Activated CD8-positive, alpha-beta T cell treated with anti-CD3 and anti-CD28 coated beads for 36 hours (primary cell): Measurements from ENCODE around the gene MBD5. TPM values are rescaled to one million over a fixed set of nuclear protein-coding genes. Genes with fewer than 3 reads are reported as not detected.

ENCODE experiments used
- ATAC-seq: fragments of 200-7000 bp; cut with Tn5 transposase; one replicate; pipeline ENCODE4 v1.10.0; 2021; ENCODE audit warnings: mild to moderate bottlenecking, moderate library complexity
- CTCF ChIA-PET: fragments of 350-600 bp; sonication (Branson Sonifier 250); formaldehyde crosslinking; loops from one replicate; lab custom pipeline; 2021; ENCODE audit warnings: antibody characterized with exemption; lab: Charles Lee
- POLR2A ChIA-PET: fragments of 350-600 bp; sonication (Branson Sonifier 250); formaldehyde crosslinking; loops from one replicate; lab custom pipeline; 2021; ENCODE audit warnings: antibody characterized with exemption; lab: Charles Lee
- DNase-seq: peaks from one replicate; pipeline ENCODE4 v3.0.0-alpha.2; 2020
- H3K27ac Mint-ChIP-seq: one replicate; pipeline ENCODE4 v1.8.0; 2021; ENCODE audit warnings: mild to moderate bottlenecking, mixed read lengths
- H3K27me3 Mint-ChIP-seq: one replicate; pipeline ENCODE4 v1.8.0; 2021; ENCODE audit warnings: mixed read lengths
- H3K36me3 Mint-ChIP-seq: one replicate; pipeline ENCODE4 v1.8.0; 2021; ENCODE audit warnings: low read depth, mixed read lengths
- H3K4me1 Mint-ChIP-seq: one replicate; pipeline ENCODE4 v1.8.0; 2021; ENCODE audit warnings: low read depth, mixed read lengths
- H3K4me3 Mint-ChIP-seq: one replicate; pipeline ENCODE4 v1.8.0; 2021; ENCODE audit warnings: mild to moderate bottlenecking, moderate library complexity, mixed read lengths
- H3K9me3 Mint-ChIP-seq: one replicate; pipeline ENCODE4 v1.8.0; 2021; ENCODE audit warnings: mixed read lengths
- intact Hi-C: fragments of 100-400 bp; cut with micrococcal nuclease; formaldehyde crosslinking; loops from one replicate; pipeline ENCODE4 v1.10.0; 2022
- total RNA-seq, 2 experiments: library from RNA; stranded (reverse); gene quantifications; one replicate each; pipeline ENCODE4 v1.2.3, GENCODE V29; 2021
- TF ChIP-seq, protein P1 (sequence below): fragments of 200-600 bp; IDR thresholded peaks from one replicate; pipeline ENCODE4 v1.8.0; 2022; ENCODE audit warnings: antibody characterized with exemption, mild to moderate bottlenecking

Gene MBD5
- total RNA-seq, 2 experiments from 2014 or later = 16.6 to 17.9 TPM

DNA sequence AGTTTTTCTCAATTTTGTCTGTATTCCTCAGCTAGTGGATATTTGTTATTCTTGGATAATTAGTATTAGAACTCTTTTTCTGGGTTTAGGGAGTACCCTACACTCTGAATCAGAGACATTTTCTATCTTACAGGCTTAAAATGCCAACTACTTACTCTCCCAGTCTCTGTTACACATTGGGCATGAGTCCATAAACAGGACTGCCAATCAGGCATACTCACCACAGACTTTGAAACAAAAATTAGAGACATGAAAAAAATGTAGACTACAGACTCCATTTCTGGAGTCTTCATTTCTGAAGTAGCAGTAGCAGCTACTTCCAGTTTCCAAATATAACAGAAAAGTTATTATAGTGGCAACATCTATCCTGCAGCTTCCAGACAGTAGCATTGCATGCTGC, 279.7 kb downstream of the MBD5 start:
- TF ChIP-seq, protein P1, sequence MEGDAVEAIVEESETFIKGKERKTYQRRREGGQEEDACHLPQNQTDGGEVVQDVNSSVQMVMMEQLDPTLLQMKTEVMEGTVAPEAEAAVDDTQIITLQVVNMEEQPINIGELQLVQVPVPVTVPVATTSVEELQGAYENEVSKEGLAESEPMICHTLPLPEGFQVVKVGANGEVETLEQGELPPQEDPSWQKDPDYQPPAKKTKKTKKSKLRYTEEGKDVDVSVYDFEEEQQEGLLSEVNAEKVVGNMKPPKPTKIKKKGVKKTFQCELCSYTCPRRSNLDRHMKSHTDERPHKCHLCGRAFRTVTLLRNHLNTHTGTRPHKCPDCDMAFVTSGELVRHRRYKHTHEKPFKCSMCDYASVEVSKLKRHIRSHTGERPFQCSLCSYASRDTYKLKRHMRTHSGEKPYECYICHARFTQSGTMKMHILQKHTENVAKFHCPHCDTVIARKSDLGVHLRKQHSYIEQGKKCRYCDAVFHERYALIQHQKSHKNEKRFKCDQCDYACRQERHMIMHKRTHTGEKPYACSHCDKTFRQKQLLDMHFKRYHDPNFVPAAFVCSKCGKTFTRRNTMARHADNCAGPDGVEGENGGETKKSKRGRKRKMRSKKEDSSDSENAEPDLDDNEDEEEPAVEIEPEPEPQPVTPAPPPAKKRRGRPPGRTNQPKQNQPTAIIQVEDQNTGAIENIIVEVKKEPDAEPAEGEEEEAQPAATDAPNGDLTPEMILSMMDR = no peak
- peaks cover 5% of the 10 kb centered on the region for H3K36me3 Mint-ChIP-seq
- CTCF ChIA-PET = no interaction called here
- DNase-seq (no peak), ATAC-seq (no peak)
- POLR2A ChIA-PET = no interaction called here
- intact Hi-C loops = no loop called here
- no peak overlapping the region for H3K4me3 Mint-ChIP-seq
- H3K27ac Mint-ChIP-seq = no peak overlapping the region
- no peaks in the 10 kb centered on the region for H3K9me3 Mint-ChIP-seq
- H3K4me1 Mint-ChIP-seq = no peaks in the 10 kb centered on the region
- H3K27me3 Mint-ChIP-seq = no peaks in the 10 kb centered on the region

DNA sequence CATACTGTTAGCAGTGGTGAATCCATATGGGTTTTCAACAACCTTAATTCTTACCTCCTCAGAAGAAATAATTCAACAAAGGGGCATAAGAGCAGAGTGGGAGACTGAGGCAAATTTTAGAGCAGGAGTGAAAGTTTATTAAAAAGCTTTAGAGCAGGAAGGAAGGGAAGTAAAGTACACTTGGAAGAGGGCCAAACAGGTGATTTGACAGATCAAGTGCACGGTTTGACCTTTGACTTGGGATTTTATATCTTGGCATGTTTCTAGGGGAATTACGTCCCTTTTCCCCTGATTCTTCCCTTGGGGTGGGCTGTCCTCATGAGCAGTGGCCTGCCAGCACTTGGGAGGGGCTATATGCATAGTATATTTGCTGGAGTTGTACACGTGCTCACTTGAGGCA, 280.5 kb downstream of the MBD5 start:
- intact Hi-C loops = no loop called here
- ATAC-seq = no peak
- ChIA-PET POLR2A (no interaction called here), CTCF (no interaction called here)
- H3K4me3 Mint-ChIP-seq = no peak overlapping the region
- no peaks in the 10 kb centered on the region for H3K9me3 Mint-ChIP-seq
- H3K4me1 Mint-ChIP-seq = no peaks in the 10 kb centered on the region
- DNase-seq = no peak
- no peak overlapping the region for H3K27ac Mint-ChIP-seq
- TF ChIP-seq, protein P1 = no peak
- no peaks in the 10 kb centered on the region for H3K27me3 Mint-ChIP-seq
- H3K36me3 Mint-ChIP-seq = peaks cover 2% of the 10 kb centered on the region

DNA sequence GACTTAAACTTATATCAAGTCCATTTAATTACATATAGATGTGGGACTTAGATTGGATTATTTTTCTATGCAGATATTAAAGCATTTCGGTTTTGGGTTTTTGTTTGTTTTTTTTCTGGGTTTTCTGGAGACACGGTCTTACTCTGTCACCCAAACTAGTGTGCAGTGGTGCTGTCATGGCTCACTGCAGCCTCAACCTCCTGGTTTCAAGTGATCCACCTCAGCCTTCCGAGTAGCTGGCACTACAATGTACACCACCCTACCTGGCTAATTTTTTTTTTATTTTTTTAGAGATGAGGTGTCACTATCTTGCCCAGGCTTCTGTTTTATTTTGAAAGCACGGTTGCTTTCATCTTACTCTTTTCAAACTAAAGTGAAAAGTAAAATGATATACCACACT, 281.6 kb downstream of the MBD5 start:
- no peak overlapping the region for H3K4me3 Mint-ChIP-seq
- POLR2A ChIA-PET = no interaction called here
- no peak overlapping the region for H3K27ac Mint-ChIP-seq
- TF ChIP-seq, protein P1 = no peak
- peaks cover 2% of the 10 kb centered on the region for H3K36me3 Mint-ChIP-seq
- intact Hi-C loops = no loop called here
- H3K9me3 Mint-ChIP-seq = no peaks in the 10 kb centered on the region
- DNase-seq (no peak), ATAC-seq (no peak)
- no peaks in the 10 kb centered on the region for H3K4me1 Mint-ChIP-seq
- CTCF ChIA-PET = no interaction called here
- H3K27me3 Mint-ChIP-seq = no peaks in the 10 kb centered on the region

DNA sequence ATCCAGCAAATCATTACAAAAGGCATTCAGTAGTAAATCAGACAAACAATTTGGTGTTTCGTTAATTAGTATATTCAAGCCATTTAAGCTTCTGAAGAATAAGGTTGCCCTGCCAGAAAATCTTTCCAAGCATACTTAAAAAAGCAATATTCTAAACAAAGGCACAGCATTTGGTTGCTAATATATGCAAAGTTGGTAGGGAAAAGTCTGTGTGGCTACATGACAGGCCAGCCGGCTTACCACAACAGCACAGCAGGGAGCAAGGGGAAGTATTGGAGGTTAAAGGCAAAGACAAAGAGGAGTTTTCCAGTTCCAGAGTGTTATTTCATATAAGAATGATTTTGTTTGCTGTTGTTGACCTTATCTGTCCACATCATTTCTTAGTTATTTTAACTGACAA, 282.3 kb downstream of the MBD5 start:
- no peak overlapping the region for H3K27ac Mint-ChIP-seq
- ChIA-PET CTCF (no interaction called here), POLR2A (no interaction called here)
- no peaks in the 10 kb centered on the region for H3K9me3 Mint-ChIP-seq
- H3K4me1 Mint-ChIP-seq = no peaks in the 10 kb centered on the region
- no peaks in the 10 kb centered on the region for H3K27me3 Mint-ChIP-seq
- TF ChIP-seq, protein P1 = no peak
- no peak for ATAC-seq
- no peak for DNase-seq
- peaks cover 8% of the 10 kb centered on the region for H3K36me3 Mint-ChIP-seq
- intact Hi-C loops = no loop called here
- H3K4me3 Mint-ChIP-seq = no peak overlapping the region

- H3K27ac Mint-ChIP-seq = no peak overlapping the region
- CTCF ChIA-PET = no interaction called here
- TF ChIP-seq, protein P1 = no peak
- DNase-seq = no peak
- peaks cover 11% of the 10 kb centered on the region for H3K36me3 Mint-ChIP-seq
- intact Hi-C loops = no loop called here
- no peak for ATAC-seq
- no peaks in the 10 kb centered on the region for H3K4me1 Mint-ChIP-seq
- no peaks in the 10 kb centered on the region for H3K9me3 Mint-ChIP-seq
- POLR2A ChIA-PET = no interaction called here
- H3K4me3 Mint-ChIP-seq = no peak overlapping the region
- H3K27me3 Mint-ChIP-seq = no peaks in the 10 kb centered on the region
Observed at GRCh38 chr2:148305476-148305875, 284.6 kb downstream of the MBD5 start.
